Spinal cord (tissue), 10 donors: ENCODE results near the gene SURF1. TPM values are rescaled to one million over a fixed set of nuclear protein-coding genes. Genes with fewer than 3 reads are reported as not detected.

ENCODE experiments used
- DNase-seq, 6 donors: peaks; one replicate each; pipeline versions ENCODE4 v3.0.0 to v3.0.0-alpha.2; 2013 to 2015; ENCODE audit warnings: low spot score in 6 of 6, low read depth in 4 of 6
- H3K27ac ChIP-seq: one replicate; pipeline ENCODE4 v1.5.1; 2013; ENCODE audit warnings: low read depth, low read length, control low read depth
- H3K27me3 ChIP-seq: one replicate; pipeline ENCODE4 v1.6.1; 2013; ENCODE audit warnings: low read length; ENCODE audit not compliant: control insufficient read depth, insufficient read depth
- H3K36me3 ChIP-seq: one replicate; pipeline ENCODE4 v1.6.1; 2013; ENCODE audit warnings: low read length; ENCODE audit not compliant: control insufficient read depth, insufficient read depth
- H3K4me1 ChIP-seq: one replicate; pipeline ENCODE4 v1.6.1; 2013; ENCODE audit warnings: low read length; ENCODE audit not compliant: control insufficient read depth, insufficient read depth
- H3K4me3 ChIP-seq: one replicate; pipeline ENCODE4 v1.5.1; 2013; ENCODE audit warnings: low read depth, low read length, control low read depth
- H3K9me3 ChIP-seq: one replicate; pipeline ENCODE4 v1.6.1; 2013; ENCODE audit warnings: low read length; ENCODE audit not compliant: control insufficient read depth, insufficient read depth
- WGBS: methylation state at CpG from one replicate; pipeline ENCODE4 v1.1.5; 2013; ENCODE audit warnings: missing lambda C conversion rate; ENCODE audit not compliant: insufficient coverage; 5-methylcytosine and 5-hydroxymethylcytosine counted together
- polyA plus RNA-seq, 2 donors: library from polyadenylated mRNA; unstranded; fragments of 120-200 nt; gene quantifications; one replicate each; pipeline ENCODE4 v1.2.1, GENCODE V29; 2013; ENCODE audit not compliant: insufficient read length in 2 of 2
- total RNA-seq, 2 donors: library from RNA; depleted of rRNA in 1 of 2; stranded (reverse); fragments of 120-200 nt in 1 of 2; fragments of >200 nt in 1 of 2; gene quantifications; one replicate each; pipeline versions ENCODE4 v1.2.3 to v1.2.4, GENCODE V29; 2013 to 2014
- donor health status: healthy.

Gene SURF1
- total and polyA plus RNA-seq, 4 donors = 14.7 to 39.1 (median 34.7) TPM

DNA sequence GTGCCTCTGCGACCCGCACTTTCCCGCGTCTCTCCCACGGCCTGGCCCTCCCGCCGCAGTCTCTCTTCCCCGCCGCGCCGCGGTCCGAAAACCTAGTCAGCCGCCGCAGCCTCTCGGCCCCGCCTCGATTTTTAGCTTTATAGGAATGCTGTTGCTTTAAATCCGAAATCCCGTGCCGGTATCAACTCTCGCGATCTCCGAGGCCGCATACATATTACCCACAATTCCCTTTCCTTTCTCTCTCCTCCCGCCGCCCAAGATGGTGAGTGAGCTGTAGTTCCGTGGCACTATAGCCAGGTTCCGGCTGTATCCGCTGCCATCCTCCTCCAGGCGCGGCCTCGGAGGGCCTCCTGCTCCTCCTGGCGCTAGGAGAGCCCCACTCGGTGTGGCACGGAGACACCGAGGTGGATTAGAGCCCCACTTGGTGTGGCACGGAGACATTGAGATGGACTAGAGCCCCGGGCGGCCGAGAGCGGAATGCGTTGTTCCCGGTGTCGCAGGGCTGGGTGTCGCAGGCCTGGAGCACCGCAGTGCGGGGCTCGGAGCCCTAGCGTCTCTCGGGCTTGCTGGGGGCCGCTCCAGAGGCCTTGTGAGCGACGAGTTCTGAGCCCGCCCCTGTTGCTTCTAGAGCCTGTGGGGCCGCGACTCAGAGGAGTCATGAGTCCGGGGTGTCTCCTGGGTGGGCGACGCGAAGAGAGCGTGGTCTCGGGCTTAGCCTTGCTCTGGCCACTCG is 8.1 kb downstream of the SURF1 start, which contains the start of the genes MED22 and RPL7A:
Gene MED22 (minus strand): TSS at position 147 of the 733 bp plus-strand sequence. CDS start 1,469 bp downstream, outside the sequence.
Gene RPL7A (plus strand): TSS at position 234 of the 733 bp plus-strand sequence. CDS start 26 bp downstream, at position 260.
- H3K4me3 ChIP-seq = peak within 1 kb of the TSS; percentile 99
- under 1% methylated on average over 60 of the region's 64 CpGs for WGBS
- DNase-seq = peak; percentile 90 to 99 (median 94)
- peak within 1 kb of the TSS; percentile 93 for H3K27ac ChIP-seq
- no peaks in the 10 kb centered on the region for H3K27me3 ChIP-seq
- H3K36me3 ChIP-seq = peaks cover 73% of the 10 kb centered on the region
- no peaks in the 10 kb centered on the region for H3K9me3 ChIP-seq
- peaks cover 27% of the 10 kb centered on the region for H3K4me1 ChIP-seq

DNA sequence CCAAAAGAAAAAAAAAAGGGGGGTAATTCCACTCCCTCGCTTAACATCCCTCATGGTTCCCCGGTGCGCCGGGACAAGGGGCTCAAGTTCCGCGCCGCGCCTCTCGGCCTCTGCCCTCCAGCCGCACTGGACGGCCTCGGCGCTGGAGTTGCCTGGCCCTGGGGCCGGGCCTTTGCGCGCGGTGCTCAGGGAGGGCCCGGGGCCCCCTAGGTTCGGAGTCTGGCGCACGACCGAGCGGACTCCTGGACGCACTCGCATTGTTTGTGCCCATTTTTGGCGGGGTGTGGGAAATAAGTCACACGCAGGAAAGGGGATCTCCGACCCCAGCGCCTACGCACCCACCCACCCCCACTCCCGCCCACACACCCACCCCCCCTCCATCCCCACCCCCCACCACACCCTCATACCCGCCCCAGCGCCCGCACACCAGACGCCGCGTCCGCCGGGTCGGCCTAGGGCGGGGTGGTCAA is 8.7 kb downstream of the SURF1 start:
- Histone ChIP-seq H3K4me1 (peaks cover 27% of the 10 kb centered on the region), H3K36me3 (peaks cover 73% of the 10 kb centered on the region), H3K9me3 (no peaks in the 10 kb centered on the region), H3K27ac (peak overlapping the region; percentile 93), H3K4me3 (peak overlapping the region; percentile 99), H3K27me3 (no peaks in the 10 kb centered on the region)
- DNase-seq = no peak
- under 1% methylated on average over 24 of the region's 41 CpGs for WGBS

DNA sequence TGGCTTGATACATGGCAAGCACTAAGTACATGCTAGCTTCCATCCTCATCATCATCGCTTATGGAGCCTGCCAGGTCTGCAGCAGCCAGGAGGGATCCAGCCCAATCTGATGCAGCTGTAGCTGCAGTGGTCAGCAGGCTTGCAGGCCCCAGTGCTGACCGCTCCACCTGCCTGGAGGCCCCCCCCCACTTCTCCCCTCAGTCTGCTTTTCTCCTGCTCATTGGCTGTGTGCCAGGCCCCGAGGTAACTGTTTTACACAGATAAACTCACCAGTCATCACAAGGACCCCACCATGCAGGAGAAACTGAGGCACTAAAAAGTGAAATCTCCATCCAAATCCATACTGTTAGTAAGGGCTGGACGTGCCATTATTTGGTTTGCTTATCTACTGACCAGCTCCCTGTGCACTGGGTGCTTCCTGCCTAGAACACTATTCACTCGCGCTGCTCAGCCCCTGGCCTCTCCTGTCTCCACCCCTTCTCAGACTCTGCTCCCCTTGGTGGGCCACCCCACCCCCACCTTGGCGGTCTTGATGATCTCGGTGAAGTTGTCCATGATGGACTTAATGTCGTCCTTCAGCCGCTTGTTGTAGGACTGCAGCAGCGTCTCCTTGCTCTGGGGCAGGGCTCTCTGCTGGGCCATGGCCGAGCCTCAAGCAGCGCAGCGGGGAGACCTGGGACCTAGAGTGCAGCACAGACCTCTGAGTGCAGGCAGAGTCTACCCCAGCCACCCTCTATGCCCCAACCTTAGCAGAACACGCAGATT is 10.1 kb downstream of the SURF1 start:
- Histone ChIP-seq H3K27me3 (no peaks in the 10 kb centered on the region), H3K36me3 (peaks cover 75% of the 10 kb centered on the region), H3K4me1 (peaks cover 27% of the 10 kb centered on the region), H3K4me3 (peak overlapping the region; percentile 99), H3K9me3 (no peaks in the 10 kb centered on the region), H3K27ac (no peak overlapping the region)
- 71% methylated on average over 15 of the region's 15 CpGs for WGBS
- no peak for DNase-seq

DNA sequence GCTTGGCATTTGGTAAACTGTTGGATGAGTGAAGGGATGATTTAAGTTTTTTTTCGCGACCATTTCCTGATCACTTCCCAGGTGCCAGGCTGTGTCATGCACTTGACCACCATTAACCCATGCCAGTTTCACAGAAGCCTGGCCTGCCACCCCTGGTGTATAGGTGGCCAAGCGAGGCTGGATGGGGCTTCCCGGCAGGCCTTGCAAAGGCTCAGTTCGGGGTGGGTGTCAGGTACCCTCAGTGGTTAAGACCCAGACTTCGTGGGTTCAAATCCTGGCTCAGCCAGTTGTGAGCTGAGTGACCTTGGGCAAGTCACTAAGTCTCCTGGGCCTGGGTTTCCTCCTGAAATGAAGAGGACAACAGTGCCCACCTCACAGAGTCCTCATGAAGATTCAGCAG is 10.7 kb downstream of the SURF1 start:
- Histone ChIP-seq H3K4me1 (peaks cover 27% of the 10 kb centered on the region), H3K27ac (no peak overlapping the region), H3K4me3 (no peak overlapping the region), H3K27me3 (no peaks in the 10 kb centered on the region), H3K9me3 (no peaks in the 10 kb centered on the region), H3K36me3 (peaks cover 76% of the 10 kb centered on the region)
- 92% methylated on average over 6 of the region's 6 CpGs for WGBS
- no peak for DNase-seq

DNA sequence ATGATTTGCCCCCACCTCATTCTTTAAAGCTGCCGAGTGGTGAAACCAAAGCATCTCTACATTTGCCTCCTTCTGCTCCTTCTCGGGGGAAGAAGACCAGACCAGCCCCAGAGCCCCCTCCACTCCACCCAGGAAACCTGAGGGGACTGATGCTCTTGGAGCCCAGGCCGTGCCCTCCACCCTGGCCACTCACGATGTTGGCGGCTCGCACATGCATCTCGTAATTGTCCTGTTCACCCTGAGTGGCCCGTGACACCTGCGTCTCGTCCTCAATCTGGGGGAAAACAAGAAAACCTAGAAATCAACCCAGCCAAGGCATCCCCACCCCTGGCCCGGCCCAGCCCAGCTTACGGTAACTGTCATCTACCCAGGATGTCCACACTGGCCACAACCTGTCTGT is 11.3 kb downstream of the SURF1 start:
- no peak overlapping the region for H3K4me3 ChIP-seq
- no peaks in the 10 kb centered on the region for H3K27me3 ChIP-seq
- peaks cover 27% of the 10 kb centered on the region for H3K4me1 ChIP-seq
- WGBS = over 99% methylated on average over 12 of the region's 12 CpGs
- peaks cover 76% of the 10 kb centered on the region for H3K36me3 ChIP-seq
- no peaks in the 10 kb centered on the region for H3K9me3 ChIP-seq
- DNase-seq = no peak
- no peak overlapping the region for H3K27ac ChIP-seq

DNA sequence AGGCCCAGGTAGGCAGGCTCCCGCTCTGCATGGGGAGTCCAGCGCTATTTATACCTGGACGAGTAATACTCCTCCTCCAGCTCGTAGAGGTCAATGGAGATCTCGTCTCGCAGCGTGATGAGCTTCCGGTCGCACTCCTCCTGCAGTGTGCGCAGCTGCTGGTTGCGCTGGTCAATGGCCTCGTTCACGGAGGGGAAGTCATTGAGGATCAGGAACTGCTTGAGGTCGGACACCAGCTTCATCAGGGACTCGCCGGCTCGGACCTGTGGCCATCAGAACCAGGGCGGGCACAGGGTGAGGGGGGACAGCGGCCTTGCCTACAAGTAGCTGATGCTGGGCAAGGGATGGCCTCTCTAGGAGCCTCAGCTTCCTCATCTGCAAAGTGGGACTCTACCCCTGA is 12.2 kb downstream of the SURF1 start:
- Histone ChIP-seq H3K36me3 (peaks cover 79% of the 10 kb centered on the region), H3K27ac (no peak overlapping the region), H3K27me3 (no peaks in the 10 kb centered on the region), H3K9me3 (no peaks in the 10 kb centered on the region), H3K4me3 (no peak overlapping the region), H3K4me1 (peaks cover 23% of the 10 kb centered on the region)
- no peak for DNase-seq
- 97% methylated on average over 17 of the region's 19 CpGs for WGBS

DNA sequence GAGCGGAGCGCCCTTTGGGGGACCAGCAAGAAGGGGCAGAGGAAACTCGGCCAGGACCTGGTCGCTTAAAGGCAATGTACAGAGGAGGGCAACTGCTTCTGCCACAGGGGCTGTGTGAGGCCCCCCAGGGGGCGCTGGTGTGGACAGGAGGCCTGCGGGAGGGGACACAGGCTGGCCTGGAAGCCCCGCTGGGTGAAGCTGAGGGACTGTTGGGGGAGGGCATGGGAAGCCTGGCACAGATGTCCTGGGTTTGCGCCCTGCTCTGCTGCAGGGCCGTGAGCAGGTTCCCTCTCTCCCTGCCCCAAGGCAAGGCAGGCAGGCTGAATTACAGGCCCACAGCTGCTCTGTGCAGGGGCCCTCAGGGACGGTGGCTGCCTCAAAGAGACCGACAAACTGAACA is 13.7 kb downstream of the SURF1 start:
- Histone ChIP-seq H3K27ac (no peak overlapping the region), H3K4me1 (peaks cover 15% of the 10 kb centered on the region), H3K27me3 (no peaks in the 10 kb centered on the region), H3K36me3 (peaks cover 82% of the 10 kb centered on the region), H3K9me3 (no peaks in the 10 kb centered on the region), H3K4me3 (no peak overlapping the region)
- DNase-seq = no peak
- 73% methylated on average over 11 of the region's 11 CpGs for WGBS

DNA sequence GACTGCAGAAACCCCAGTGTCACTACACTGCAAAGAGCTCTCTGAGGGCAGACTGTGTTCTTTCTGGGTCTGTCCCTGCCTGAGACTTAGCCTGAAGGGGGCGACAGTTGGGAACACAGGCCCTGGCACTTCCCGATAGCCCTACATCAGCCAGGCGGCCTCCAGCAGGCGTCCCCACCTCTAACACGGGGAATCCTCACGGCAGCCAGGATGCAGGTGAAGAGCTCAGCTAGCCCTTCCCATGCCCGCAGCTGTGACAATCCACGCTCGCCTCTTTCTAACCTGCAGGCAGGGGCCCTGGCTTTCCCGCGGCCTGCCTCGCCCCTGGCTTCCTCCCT is 14.2 kb downstream of the SURF1 start:
- Histone ChIP-seq H3K27ac (no peak overlapping the region), H3K27me3 (no peaks in the 10 kb centered on the region), H3K4me3 (no peak overlapping the region), H3K4me1 (peaks cover 14% of the 10 kb centered on the region), H3K36me3 (peaks cover 82% of the 10 kb centered on the region), H3K9me3 (no peaks in the 10 kb centered on the region)
- WGBS = 64% methylated on average over 12 of the region's 12 CpGs
- no peak for DNase-seq

DNA sequence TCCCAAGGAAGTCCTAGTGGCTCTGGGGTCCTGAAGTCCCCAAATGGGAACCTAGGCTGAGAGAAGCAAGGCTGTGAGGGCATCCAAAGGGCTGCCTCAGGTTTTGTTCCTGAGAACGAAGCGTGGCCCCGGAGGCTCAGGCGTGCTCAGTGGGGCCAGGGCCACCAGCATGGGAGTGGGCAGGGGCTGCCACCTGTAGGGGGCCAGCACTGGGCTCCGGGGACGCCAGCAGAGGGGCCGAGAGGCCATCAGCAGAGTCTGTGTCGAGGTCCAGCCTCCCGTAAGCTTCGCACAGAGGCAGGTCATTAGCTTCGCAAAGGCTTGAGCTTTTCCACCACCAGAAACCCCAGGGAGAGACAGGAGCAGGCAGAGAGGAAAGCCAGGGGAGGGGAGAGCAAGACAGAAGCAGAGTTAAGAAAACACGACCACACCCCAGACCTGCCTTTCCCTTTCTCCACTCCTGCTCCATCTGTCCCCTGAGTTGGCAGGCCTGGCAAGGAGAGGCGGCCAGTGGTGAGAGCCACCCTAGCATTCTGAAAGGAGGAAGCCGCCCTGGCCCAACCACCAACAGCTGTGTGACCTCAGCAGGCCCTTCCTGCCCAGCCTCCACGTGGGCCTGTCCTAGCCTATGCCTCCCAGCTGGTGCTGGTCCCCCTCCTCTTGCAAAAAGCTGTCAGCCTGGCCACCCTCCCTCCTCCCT is 14.8 kb downstream of the SURF1 start:
- no peak for DNase-seq
- Histone ChIP-seq H3K9me3 (no peaks in the 10 kb centered on the region), H3K4me3 (no peak overlapping the region), H3K27ac (no peak overlapping the region), H3K36me3 (peaks cover 79% of the 10 kb centered on the region), H3K4me1 (peaks cover 14% of the 10 kb centered on the region), H3K27me3 (no peaks in the 10 kb centered on the region)
- whole genome bisulfite sequencing = 93% methylated on average over 8 of the region's 15 CpGs
